Right lobe of liver (tissue), 4 donors: ENCODE results near the gene NXF1.

ENCODE experiments used
- CTCF ChIP-seq, 4 donors: fragments of 200-600 bp in 3 of 4; fragments of 450-650 bp in 1 of 4; IDR thresholded peaks; one replicate each; pipeline versions ENCODE4 v1.5.1 to v1.8.0; 2016 to 2022; ENCODE audit warnings: antibody characterized with exemption in 4 of 4, mild to moderate bottlenecking in 2 of 4
- POLR2A ChIP-seq: fragments of 450-650 bp; IDR thresholded peaks from one replicate; pipeline ENCODE4 v1.6.1; 2017; ENCODE audit warnings: antibody characterized with exemption, mild to moderate bottlenecking
- donor health status: DM: no; HTN: no; CAD: no.
- donor health status: DM: no; HTN: no; CAD: no.
- donor health status: DM: no; HTN: yes; CAD: no.

- no peak for TF ChIP-seq CTCF (IDR thresholded peaks at IDR 0.05)
- no peak for TF ChIP-seq POLR2A
These were observed 25.8 kb upstream of the NXF1 start for GRCh38 chr11:62830904-62831519.
